Right ventricle myocardium superior (tissue), 1 donor: ENCODE data around the gene CEP350. TPM values are rescaled to one million over a fixed set of nuclear protein-coding genes. Genes with fewer than 3 reads are reported as not detected.

Experiments used
- ATAC-seq: fragments of 200-7000 bp; cut with Tn5 transposase; one replicate; pipeline ENCODE4 v1.9.1; 2020; ENCODE audit warnings: mild to moderate bottlenecking; ENCODE audit not compliant: poor library complexity
- DNase-seq: peaks from one replicate; pipeline ENCODE4 v3.0.0-alpha.2; 2020
- intact Hi-C: fragments of 100-400 bp; cut with DNase I; formaldehyde crosslinking; loops from one replicate; pipeline ENCODE4 v1.11.2; 2022
- long read RNA-seq: library from polyadenylated mRNA; unstranded; transcript quantifications from one replicate; pipeline ENCODE4 v2.0.0, GENCODE V29; 2021
- total RNA-seq: library from RNA; stranded (reverse); fragmentation: NEBNext Ultra II Directional; extraction: Animal tissue kit (Norgen Biotek cat#: 25700); gene quantifications from one replicate; pipeline ENCODE4 v1.2.1, GENCODE V29; 2021
- donor health status: DM: no; HTN: yes; CAD: no; lungs with severe emphysema.

Gene CEP350, protein sequence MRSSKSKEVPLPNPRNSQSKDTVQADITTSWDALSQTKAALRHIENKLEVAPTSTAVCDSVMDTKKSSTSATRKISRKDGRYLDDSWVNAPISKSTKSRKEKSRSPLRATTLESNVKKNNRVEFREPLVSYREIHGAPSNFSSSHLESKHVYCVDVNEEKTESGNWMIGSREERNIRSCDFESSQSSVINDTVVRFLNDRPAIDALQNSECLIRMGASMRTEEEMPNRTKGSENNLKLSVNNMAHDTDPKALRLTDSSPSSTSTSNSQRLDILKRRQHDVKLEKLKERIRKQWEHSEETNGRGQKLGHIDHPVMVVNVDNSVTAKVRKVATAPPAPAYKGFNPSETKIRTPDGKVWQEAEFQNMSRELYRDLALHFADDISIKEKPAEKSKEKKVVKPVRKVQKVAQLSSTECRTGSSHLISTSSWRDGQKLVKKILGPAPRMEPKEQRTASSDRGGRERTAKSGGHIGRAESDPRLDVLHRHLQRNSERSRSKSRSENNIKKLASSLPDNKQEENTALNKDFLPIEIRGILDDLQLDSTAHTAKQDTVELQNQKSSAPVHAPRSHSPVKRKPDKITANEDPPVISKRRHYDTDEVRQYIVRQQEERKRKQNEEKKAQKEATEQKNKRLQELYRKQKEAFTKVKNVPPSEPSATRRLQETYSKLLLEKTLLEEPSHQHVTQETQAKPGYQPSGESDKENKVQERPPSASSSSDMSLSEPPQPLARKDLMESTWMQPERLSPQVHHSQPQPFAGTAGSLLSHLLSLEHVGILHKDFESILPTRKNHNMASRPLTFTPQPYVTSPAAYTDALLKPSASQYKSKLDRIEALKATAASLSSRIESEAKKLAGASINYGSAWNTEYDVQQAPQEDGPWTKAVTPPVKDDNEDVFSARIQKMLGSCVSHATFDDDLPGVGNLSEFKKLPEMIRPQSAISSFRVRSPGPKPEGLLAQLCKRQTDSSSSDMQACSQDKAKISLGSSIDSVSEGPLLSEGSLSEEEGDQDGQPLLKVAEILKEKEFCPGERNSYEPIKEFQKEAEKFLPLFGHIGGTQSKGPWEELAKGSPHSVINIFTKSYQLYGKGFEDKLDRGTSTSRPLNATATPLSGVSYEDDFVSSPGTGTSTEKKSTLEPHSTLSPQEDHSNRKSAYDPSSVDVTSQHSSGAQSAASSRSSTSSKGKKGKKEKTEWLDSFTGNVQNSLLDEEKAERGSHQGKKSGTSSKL (N-terminal part only)
- 27.2 TPM for total RNA-seq
- long read RNA-seq, partial matches to known transcripts: 2 of 10 reads
- long read RNA-seq, other reads (novel, unspliced or antisense): 8 of 10 reads

DNA sequence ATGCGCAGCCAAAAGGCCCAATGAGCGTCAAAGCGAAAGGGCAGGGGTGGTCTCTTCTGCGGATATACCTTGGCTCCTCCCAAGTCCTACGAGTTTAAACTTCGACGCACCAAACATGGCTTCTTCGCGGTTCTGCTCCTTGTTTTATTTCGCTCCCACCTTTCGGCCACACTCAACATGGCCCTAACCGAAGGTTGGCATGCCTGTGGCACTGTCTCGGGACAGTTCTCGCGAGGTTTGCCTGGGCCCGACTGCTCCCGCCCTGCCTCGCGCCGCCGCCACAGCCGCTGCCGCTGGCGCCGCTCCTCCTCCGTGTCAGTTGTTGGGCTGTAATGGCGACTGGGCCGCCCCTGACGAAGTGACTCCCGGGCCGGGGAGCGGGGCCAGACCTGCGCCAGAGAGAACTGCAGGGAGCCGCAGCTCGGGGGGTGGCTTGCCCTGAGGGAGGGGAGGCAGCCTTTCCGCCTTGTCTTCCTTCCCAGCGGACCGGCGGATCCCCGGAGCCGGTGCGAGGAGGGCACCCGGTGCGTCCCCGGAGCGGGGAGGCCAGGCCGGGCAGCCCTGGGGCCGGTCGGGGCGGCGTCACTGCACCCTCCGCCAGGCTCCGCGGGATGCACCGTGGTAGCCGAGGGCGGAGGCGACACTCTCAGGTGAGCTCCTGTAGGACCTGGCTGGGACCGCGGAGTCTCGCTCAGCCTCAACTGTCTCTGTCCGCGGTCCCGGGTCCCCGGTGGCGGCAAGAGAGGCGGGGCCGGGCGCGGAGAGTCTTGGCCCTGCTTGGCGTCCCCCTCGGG is at the start of gene CEP350:
TSS of gene CEP350 (plus strand) at position 318 of the 794 bp plus-strand sequence. CDS start 31,372 bp downstream, outside the sequence.
- ATAC-seq (peak; percentile 99), DNase-seq (peak; percentile 99)
- intact Hi-C loops: no loop called here

DNA sequence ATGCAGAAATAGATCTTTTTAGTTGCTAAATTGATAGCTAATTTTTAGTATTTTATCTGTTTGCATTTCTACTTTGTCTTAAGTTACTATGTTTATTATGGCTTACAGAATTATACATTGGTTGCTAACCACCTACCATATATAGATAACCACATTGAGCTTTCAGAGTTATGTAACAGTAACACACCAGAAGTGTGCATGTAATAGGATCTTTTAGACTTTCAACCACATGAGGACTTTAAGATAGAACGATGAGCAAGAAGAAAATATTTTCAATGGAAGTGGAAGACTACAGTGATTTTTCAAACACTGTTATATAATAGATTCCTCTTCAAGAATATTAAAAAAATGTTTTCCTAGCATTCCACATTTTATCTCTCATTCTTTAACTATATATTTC is 43.7 kb upstream of the CEP350 start:
- ATAC-seq: no peak
- DNase-seq: no peak
- intact Hi-C loops: no loop called here

DNA sequence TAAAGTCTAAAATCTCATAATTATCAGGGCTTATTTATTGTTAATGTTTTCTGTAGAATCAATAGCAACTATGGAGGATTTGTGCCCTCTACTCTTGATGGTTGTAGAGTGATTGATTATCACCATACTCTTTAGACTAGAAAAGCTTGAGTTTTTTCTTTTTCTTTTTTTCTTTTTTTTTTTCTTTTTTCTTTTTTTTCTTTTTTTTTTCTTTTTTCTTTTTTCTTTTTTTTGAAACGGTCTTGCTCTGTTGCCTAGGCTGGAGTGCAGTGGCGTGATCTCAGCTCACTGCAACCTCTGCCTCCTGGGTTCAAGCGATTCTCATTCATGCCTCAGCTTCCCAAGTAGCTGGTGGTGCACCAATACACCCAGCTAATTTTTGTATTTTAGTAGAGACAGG is 42.8 kb upstream of the CEP350 start:
- intact Hi-C loops: no loop called here
- DNase-seq (no peak), ATAC-seq (no peak)

DNA sequence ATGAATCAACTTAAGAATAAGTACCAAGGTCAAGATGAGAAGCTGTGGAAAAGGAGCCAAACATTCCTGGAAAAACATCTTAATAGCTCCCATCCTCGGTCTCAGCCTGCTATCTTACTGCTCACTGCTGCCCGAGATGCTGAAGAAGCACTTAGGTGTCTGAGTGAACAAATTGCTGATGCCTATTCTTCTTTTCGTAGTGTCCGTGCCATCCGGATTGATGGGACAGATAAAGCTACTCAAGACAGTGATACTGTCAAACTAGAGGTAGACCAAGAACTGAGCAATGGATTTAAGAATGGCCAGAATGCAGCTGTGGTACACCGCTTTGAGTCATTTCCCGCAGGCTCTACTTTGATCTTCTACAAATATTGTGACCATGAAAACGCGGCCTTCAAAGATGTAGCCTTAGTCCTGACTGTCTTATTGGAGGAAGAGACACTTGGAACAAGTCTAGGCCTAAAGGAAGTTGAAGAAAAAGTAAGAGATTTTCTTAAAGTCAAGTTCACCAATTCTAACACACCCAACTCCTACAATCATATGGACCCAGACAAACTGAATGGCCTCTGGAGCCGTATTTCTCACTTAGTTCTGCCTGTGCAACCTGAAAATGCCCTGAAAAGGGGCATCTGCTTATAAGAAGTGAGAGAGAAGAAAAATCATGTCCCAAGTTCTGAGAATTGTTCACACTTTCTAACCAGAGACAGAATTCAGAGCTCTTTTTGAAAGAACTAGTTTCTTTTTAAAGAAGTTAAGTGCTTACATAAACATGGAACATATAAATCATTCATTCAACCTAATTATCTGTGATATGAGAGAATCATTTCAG is 36.8 kb upstream of the CEP350 start:
- intact Hi-C loops: no loop called here
- DNase-seq: no peak
- ATAC-seq: no peak

DNA sequence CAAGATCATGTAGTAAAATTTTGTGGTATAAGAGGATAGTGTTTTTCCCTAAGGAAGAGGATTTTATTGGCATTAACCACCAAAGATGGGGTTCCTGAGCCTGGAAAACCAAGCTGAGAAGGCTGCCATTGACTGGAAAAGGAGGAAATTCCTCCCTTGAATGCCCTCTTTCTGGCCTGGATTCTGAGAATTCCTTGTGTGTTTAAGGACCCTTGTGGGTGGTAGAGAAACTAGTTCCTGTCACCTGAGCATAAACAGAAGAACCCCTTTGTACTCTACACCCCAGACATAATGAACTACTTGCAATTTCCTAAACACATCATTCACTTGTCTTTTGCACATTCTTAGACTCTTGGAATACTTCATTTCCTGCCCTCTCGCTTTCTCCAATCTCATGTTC is 33.1 kb upstream of the CEP350 start:
- no peak for ATAC-seq
- intact Hi-C loops: no loop called here

DNA sequence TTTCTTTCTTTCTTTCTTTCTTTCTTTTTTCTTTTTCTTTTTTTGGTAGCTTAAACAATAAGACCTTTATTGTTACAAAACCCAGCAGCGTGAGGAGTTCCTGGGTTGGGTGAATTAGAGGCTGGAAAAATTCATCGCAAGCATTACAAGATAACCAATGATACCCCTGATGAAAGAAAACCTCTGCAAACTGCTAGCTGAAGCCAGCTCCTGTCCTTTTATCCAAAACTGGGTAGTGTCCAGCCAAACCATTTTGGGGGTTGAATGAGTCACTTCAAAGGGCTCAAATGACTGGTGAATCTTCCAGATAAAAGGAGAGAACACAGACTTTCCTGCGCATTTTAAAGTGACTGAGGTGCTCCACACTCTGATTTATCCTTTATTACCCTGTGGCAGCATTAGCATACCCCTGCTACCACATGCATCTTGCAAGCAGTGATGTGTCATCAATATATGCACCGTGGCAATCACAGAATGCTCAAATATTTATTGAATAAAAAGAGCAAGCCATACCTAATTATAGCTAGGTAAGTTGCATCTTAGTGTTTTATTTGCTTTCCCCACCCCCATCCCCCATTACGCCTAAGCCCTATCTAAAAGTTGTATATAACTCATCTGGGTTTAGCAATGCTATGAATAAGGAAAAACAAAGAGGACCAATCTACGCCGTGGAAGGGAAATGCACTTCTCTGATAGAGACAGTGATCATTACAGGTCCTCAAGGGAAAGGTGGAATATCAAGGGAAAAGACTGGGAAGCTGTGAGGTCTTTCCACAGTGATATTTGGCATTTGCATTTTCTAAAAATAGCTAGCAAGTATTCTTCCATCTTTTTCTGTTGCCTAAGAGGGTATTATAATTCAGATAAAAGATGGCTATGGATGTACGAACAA is 32.4 kb upstream of the CEP350 start:
- no peak for ATAC-seq
- DNase-seq: no peak
- intact Hi-C loops: no loop called here

More for the DNA sequence above, 33.1 kb upstream of the CEP350 start:
- DNase-seq: no peak

DNA sequence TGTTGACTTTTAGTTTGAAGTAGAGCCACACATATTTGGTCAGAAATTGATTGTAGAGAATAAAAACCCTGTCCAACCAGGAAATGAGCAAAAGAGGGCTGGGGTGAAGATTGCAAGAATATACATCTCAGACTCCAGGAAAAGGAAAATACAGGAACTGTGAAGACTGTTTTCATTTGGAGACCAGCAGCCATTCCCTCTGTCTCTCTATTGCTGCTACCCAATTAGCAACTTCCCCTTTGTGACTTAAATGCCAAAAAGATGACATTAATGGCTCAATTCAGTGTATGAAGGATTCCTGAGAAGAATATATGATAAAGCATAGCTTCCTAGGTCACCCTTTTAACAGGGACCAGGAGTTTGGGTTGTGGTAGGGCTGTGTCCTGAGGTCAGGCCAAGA is 31.6 kb upstream of the CEP350 start:
- no peak for ATAC-seq

DNA sequence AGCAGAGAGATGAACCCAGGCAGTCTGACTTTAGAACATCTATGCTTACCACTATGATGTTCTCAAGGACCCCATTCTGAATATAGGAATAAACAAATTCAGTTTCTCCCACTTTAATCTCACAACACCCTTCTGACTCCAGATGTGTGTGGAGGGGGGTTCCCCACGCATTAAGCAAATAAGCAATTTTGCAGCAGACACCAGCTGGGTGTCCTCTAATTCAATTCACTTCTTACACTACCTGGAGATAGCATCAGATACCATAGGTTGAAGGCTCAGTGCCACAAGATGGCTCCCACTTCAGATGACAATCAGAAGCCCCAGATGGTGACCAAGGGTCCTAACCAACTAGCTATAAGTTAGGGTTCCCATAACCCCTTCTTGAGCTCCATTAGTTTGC is 30.3 kb upstream of the CEP350 start:
- no peak for DNase-seq
- ATAC-seq: no peak
- intact Hi-C loops: no loop called here

More for the DNA sequence above, 31.6 kb upstream of the CEP350 start:
- intact Hi-C loops: no loop called here
- no peak for DNase-seq

DNA sequence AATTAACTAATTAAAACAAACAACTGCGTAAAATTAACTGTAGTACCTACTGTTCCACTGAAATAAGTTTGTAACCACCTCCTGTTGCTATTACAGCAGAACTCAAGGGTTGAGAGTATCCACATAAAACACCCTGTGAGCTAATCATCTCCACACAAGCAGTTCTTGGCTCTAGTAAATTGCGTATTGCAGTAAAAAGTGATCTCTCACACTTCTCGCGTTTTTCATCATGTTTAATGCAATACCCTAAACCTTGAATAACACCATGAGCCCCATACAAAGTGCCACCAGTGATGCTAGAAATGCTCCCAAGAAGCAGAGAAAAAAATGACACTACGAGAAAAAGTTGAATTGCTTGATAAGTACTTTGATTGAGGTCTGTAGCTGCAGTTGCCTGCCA is 29.3 kb upstream of the CEP350 start:
- no peak for ATAC-seq

DNA sequence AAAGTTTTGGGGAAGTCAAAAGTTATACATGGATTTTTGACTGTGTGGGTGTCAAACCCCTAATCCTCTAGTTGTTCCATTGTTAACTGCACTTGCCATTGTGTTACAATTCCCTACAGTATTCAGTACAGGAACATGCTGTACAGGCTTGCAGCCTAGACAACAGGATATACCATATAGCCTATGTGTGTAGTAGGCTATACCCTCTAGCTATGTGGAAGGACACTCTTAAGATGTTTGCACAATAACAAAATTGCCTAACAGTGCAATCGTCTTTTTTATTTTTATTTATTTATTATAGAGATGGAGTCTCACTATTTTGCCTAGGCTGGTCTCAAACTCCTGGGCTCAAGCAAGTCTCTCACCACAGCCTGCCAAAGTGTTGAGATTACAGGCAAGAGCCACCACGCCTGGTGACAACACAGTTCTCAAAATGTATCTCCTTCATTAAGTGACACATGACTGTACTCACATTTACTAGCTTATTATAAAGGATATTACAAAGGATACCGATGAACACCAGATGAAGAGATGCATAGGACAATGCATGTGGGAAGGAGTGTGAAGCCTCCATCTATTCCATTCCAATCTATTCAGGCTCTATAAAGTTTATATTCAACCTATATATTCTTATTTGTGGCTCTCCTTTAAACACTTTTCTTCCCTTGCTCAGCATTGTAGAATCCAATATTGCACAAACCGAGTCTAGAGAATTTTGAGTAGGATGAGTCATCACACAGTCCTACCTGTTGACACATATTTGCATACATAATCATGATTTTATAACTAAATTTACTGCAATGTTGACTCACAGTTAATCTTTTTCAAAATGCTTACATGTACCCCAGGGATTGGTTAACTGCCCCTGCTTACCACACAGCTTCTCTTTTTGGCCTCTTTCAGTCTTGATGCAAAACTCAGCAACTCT is 28.4 kb upstream of the CEP350 start:
- DNase-seq (no peak), ATAC-seq (no peak)
- intact Hi-C loops: no loop called here

More for the DNA sequence above, 29.3 kb upstream of the CEP350 start:
- no peak for DNase-seq
- intact Hi-C loops: no loop called here

DNA sequence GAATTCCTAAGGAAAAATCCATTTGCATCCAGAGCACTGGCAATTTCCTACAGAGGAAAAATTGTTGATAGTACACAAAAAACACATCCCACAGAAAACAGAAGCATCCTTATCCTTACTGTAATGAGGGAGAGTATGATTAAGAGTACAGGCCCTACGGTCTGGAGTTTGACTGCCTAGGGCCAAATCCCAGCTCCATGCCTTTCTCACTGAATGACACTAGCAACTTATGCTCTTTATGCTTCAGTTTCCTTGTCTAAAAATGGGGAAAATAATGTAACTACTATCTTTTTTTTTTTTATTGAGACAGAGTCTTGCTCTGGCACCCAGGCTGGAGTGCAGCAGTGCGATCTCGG is 27.8 kb upstream of the CEP350 start:
- no peak for ATAC-seq
- no peak for DNase-seq
- intact Hi-C loops: no loop called here

DNA sequence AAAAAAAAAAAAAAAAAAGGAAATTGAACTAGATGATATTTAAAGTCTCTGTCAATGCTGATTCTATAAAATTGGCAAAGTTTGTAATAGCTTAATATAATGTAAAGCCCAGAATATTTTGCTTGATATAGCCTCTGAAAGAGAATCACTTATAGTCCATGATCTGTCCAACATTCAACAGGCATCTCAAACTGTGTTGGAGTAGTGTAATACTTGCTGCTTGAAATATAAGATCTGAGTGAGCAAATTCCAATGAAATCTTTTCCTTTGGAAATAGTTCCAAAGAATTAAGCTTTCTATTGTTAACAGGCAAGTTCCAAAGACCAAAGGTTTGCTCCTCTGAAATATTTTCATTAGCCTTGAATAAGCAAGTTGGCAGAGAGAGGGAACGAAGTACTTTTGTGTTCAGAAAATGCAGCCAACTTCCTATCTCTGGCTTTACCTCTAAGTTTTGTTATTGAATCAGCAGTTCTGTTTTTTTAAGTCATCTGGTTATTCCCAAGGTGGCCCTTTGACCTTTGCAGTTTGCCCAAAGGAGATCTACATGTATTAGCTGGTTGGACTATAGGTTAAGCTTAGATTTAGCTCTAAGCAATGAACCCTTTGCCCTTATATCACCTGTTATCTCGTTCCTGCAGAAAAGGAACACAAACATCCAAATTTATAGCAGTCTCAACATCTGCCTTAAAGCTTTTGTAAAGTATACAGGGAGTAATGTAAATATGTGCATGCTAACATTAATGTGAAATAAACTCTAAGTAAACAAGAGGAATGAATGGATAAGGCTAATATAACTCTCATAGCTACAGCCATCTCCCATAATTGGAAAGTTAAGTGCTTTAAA is 24.4 kb upstream of the CEP350 start:
- intact Hi-C loops: no loop called here
- no peak for DNase-seq
- no peak for ATAC-seq

DNA sequence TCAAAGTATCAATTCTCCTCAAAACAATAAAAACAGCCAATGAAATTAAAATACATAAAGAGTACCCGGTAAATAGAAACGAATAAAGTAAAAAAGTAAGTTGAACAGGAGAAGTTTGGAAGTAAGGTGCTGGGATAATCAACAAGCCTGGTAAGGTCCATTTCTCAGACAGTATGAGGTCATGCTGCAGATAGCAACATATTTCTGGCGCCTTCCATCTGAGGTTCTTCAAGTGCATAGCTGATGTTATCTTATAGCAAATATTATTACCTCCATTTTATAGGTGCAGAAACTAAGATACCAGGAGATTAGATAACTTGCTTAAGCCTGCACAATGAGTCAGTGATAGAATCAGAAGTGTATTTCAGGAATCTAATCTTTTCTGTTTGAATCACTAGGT is 23.7 kb upstream of the CEP350 start:
- ATAC-seq (no peak), DNase-seq (no peak)
- intact Hi-C loops: no loop called here

DNA sequence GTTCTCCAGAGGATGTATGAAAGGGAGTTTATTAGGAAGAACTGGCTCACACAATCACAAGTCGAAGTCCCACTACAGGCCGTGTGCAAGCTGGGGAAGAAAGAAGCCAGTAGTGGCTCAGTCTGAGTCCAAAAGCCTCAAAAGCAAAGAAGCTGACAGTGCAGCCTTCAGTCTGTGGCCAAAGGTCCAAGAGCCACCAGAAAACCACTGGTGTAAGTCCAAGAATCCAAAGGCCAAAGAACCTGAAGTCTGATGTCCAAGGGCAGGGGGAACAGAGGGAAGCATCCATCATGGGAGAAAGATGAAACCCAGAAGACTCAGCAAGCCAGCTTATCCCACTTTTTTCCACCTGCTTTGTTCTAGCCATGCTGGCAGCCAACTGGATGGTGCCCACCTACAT is 21.4 kb upstream of the CEP350 start:
- ATAC-seq: no peak
- intact Hi-C loops: no loop called here
- no peak for DNase-seq
